Inflammatory macrophage (primary cell): ENCODE results near the gene ALKBH7.

ENCODE experiments used
- DNase-seq, 2 donors: peaks; one replicate each; pipeline ENCODE4 v3.0.0-alpha.2; 2020 to 2022

Gene ALKBH7

DNA sequence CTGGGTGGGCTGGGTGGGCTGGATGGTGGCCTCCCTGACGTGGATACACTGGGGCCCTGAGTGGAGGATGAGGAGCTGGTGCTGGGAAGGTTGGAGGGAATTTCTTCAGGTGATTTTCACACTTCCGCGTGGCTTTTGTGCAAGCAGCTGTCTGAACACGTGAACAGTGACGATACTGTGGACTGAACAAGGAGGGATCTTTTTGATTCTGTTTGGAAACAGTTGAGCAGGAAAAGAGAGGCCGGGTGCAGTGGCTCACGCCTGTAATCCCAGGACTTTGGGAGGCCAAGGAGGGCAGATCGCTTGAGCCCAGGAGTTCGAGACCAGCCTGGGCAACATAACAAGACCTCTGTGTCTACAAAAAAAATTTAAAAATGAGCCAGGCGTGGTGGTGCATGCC lies 29.5 kb downstream of the ALKBH7 start:
- no peak for DNase-seq

DNA sequence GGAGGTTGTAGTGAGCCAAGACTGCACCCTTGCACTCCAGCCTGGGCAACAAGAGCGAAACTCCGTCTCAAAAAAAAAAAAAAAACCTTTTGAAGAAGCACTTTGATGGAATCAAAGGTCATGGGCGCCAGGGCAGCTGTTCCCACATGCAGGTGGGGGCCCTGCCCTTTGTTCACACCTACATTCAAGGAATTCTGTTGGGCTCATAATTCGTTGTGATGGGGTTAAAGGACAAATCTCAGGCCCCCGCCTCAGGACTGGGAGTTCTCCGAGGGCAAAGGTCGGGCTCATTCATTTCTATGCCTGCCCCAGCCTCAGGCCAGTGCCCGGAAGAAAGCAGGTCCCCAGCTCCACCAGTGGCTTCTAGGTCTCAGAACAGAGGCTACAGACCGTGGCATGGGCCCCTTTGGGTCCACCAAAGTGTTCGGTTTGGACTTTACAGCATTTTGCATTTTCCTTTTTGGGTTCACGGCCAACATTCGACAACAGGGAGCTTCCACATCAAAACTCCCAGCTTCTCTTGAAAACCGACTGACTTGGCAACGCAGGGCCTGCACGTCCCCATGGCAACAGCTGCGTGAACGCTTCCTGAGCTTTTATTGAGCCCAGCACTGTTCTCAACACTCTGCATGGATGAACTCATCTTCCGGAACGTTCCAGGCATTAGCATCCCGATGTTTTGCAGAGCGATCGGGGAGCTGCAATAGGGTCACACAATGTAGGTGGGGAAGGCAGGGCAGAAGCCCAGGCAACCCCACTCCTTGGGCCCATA lies 30.4 kb downstream of the ALKBH7 start:
- DNase-seq: no peak

DNA sequence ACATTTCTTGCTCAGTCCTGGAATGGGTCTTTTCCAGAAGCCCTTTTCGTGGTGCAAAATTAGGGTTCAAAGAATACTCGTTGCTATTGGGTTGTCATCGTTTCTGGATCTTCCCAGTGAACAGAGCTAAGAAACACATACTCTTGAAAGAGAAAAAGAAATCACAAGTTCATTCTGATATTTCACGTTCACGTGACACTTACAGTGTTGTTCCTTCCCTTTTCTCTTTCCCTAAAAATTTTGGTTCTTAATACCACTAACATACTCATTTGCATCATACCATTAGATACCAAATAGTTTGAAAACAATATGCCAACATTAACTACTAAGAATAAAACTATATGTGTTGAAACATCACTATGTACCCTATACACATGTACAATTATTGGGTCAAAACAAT lies 33.8 kb downstream of the ALKBH7 start:
- peak; percentile 23 to 56 for DNase-seq

DNA sequence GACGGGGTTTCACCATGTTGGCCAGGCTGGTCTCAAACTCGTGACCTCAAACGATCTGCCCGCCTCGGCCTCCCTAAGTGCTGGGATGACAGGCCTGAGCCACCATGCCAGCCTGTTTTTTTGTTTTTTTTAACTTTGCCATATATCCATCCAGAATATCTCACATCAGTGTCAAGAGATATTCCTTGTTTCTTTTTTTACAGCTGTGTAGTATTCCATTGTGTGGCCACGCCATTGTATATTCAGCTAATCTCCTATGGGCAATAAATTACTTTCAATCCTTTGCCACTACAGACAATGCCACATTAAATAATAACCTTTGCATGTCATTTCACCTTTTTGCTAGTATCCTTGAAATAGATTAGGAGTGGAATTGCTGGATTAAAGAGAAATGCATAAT lies 36.8 kb downstream of the ALKBH7 start:
- no peak for DNase-seq

DNA sequence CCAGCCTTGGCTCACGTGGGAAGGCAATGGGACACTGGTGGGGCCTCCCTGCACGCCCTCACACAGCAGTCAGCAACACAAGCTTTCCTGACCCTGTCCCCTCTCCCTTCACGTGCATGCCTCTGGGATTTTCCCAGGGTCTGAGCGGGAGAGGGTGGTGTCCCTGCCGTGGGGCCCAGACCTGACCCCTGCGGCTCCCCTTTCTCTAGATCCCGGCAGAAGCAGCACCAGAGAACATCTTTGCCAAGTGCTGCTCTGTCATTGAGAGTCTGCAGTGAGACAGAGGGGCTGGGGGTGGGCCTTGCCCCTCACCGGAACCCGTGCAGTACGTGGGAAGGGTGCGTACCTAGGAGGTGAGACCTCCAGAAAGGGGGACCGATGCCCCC lies 39.5 kb downstream of the ALKBH7 start:
- DNase-seq: no peak

DNA sequence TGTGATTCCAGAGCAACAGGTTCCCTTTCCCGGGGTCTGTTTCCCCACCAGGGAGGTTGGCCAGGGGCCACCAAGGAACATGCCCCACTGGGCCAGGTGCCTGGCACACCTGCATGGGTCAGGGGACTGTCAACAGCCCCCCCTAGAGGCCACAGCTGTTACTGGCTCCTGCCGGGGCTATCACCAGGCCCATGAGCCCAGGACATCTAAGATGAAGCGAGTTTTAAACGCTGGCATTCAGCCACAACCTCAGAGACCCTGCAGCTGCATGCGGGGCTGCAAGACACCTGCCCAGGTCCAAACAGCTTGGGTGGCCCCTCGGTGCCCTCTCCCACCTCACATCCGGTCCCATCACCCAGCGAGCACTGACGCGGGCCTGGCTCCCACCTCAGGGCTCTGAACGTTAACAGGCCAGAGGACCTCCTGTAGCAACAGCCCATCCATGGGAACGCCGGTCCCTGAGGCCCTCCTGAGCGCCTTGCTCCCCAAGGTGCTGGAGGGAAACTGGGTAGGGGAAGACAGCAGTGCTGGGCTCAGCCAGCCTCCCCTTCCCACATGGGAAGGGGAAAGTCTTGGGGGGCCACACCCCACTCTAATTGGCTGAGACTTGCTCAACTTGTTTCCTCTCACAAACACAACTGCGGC lies 40.0 kb downstream of the ALKBH7 start:
- peak in 1 of 2 donors; percentile 9 for DNase-seq

DNA sequence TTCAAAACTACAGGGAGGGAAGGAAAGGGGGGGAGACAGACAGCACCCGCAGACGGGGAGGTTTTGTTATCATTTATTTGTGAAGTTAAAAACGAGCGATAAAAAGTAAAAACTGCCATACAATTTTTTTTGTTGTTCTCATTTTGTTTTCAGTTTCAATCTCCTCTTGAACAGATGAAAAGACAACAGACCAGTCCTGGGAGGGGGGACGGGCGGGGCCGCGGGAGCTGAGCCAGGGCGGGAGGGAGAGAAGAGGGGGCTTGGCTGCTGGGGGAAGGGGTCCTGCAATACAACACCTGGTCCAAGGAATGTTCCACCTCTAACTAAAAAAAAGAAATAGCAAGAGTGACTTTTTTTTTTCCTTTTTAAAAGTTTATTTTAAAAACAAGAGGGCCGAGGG lies 40.7 kb downstream of the ALKBH7 start:
- no peak for DNase-seq

DNA sequence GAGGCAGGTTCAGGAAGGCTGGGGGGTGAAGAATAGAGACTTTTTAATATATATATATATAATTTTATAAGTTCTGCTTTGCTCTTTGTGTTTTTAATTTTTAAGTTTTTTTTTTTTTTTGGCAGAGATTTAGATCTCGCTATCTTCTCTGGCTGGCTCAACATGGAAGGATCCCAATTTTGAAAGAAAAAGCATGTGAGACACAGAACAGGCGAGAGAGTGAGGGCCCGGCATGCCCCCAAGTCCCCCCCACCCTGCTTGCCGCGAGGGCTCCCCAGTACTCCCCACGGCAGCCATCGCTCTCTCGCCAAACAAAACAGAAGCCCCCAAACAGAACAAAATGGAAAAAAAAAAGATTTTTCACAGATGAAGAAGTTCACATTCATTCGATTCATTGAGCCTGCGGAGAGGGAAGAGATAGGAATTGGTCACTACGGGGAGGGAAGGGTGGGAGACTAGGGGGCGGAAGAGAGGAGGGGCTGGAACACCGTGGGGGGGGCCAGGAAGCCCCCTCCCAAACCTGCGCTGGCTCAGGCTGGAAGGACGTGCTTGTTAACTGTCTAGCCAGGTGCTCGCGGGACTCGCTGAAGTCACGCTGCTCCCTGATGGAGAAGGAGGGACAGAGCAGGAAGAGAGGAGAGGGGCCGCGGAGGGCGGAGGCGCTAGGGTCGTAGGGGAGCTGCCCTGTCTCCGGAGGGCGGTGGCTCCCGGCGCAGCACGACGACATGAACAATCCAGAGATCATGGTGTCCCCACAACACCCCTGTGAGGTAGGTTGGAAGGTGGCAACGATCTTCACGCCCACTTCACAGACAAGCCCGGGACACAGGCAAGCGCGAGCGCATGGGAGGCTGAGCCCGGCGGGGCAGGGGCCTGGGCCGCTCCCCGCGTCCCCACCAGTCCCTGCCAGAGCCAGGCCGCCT lies 41.4 kb downstream of the ALKBH7 start:
- DNase-seq: no peak

DNA sequence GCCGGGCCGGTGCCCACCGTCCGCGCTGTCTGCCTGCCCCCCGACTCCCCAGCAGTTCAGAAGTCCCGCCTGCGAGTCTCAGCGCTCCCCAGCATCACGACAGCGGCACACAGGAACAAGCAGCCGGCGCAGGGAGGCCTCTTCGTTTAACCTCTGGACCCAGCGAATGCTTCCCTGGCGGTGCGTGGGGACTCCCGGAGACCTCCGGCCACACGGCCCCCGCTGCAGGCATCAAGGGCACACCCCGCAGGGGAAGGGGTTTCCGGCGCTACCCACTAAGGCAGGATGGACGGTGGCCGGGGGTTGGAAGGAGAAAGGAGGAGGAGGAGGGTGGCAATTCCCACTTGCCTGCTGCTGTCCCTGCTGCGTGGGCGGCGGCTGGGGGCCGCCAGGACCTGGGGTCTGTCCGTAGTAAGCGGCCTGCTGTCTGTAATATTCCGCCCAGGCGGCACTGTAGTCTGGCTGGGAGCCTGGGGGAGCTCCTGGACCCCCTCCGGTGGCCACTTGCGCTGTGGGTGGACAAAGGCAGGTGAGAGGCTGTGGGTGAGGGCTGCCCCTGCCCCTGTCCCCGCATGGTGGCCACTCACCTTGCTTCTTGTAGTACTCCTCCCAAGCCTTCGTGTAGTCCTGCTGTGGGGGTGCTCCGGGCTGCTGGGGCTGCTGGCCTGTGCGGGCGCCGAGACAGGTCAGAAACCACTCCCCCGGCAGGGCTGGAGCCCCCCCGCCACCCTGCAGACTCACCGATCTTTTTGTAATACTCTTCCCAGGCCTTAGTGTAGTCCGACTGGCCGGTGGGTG lies 42.4 kb downstream of the ALKBH7 start:
- DNase-seq: no peak

DNA sequence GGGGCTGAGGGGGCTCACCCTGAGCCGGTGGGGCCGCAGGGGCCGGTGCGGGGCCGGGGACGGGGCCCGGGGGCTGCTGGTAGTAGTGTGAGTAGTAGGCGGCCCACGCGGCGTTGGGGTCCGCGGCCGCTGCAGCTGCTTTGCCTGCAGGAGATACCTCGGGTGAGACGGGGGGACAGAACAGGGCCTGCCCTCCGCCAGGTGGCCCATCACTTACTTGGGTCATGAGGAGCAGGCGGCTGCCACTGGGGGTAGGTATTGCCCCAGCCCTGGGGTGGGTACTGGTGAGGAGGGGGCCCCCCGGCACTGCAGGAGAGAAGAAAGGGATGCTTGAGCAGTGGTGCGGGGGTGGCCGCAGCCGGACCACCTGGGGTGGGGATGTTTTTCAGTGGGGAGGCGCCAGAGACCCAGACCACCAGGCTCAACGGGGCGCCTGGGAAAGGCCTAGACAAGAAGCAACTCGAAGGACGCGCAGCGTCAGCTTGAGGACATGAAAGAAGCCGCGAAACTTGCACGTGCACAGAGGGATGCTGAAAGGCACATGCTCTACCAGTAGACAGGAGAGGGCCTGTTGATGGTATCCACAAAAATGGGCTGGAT lies 43.1 kb downstream of the ALKBH7 start:
- DNase-seq: no peak

DNA sequence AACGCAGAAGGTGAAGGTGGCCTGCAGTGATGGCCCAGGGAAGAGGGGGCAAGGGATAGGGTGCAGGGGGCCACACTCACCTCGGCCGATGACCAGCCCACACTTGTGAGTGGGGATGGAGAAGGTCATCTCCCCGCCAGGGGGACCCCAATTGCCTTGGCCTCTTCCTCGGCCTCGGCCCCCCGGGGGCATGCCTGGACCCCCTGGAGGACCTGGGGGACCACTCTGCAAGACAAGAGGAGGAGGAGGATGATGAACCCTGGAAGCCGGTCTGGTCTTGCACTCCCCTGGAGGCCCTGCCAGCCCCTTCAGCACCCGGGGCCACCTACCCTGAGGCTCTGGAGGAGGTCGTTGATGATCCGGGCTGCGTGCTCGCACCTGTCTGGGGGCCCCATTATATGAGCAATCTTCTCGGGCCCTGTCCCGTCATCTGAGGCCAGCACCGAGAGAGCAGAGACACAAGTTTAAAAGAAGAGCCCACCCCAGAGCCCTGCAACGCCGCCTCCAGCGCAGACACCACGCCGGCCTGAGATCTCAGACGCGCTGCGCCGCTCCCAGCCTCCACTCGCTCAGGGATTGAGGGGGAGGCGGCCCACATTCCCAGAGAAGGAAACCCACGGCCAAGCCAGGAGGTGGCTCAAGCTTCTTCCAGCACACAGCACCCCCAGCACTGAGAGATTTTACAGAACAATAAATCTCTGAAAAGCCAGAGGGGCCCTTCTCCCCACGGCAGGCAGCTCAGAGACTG lies 44.2 kb downstream of the ALKBH7 start:
- no peak for DNase-seq

DNA sequence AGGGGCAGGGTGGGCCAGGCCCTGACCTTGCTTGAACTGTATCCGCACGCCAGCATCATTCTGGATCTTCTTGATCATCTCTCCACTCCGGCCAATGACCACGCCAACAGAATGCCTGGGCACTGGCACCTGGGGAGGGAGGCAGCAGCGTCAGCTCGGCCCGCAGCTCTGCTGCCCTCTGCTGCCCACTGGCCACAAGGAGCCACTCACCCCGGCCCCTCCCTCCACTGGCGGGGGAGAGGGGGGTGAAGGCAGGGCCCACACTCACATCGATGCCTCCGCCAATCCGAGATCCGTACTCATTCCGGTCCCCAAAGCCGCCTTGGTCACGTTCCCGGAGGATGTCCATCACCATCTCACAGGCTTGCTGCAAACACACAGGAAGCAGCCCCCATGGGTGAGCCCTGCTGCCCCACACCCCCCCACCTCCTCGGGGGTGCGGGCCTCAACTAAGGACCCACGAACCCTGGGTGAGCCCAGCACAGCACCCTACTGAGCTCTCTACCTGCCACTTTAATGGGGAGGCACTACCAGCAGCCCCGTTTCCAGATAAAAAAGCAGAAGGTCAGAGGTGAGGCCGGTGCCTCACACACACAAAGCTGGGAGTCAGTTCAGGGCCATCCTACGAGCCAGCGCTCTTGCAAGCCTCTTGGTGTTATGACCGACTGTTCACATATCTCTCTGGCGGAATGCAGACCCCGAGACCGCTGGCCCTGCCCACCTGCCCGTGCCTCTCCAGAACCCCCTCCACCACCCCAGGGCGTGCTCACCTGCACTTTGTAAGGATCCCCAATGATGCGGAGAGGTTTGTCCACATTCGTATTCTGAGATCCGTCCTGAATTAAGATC lies 45.3 kb downstream of the ALKBH7 start:
- no peak for DNase-seq

DNA sequence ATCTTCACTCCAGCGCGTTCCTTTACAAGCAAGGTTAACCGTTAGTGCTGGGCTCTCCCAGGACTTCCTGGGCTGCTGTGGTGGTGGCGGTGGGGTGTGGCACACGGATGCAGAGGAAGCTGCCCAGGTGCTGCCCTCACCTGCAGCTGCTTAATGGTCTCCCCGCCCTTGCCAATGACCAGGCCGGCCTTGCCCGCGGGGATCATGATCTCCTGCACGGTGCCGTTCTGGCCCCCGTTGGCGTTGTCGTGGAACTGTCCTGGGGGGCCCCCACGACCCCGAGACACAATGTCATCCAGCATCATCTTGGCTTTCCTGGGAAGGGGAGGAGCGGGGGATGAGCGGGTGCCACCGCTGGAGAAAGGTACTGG lies 46.0 kb downstream of the ALKBH7 start:
- DNase-seq: no peak

DNA sequence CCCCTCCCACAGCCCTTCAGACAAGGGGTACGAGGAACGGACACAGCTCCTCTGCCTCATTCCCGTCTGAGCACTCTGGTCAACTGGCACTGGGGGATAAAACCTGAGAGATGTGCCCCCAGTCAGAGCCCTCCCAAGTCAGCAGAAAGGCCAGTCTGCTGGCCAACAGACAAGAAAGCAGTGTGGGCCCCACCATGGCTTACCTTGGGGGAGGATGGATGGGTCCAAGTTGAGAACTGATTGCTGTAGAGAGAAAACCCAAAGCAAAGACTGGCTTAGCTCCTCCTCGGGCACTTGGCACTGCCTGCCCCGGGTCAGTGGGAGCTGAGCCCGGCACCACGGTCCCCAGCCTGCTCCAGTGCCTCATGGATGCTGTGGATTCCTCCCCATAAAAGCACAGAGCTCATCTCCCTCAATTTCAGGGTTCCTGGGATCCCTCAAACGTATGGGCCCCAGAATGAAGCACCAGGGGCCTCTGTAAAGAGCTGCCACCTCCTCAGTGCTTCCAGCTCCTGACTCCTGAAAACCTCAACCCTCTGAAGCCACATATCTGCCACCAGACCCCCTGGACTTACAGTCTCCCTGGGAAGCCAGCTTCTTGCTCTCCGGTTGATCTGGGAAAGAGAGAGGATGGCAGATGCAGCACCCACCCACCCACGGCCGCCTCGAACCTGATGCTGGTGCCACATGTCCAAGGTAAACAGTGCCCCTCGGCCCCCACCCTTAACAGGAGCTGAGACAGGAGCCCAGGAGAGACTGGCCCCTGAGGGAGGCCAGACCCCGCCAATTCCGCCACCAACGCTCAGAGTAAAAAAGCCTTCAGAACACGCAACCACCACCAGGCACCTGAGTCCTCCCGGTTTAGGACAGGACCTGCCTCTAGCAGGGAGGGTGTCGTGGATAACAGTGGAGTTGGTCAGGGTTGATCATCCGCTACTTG lies 48.8 kb downstream of the ALKBH7 start:
- DNase-seq: no peak

DNA sequence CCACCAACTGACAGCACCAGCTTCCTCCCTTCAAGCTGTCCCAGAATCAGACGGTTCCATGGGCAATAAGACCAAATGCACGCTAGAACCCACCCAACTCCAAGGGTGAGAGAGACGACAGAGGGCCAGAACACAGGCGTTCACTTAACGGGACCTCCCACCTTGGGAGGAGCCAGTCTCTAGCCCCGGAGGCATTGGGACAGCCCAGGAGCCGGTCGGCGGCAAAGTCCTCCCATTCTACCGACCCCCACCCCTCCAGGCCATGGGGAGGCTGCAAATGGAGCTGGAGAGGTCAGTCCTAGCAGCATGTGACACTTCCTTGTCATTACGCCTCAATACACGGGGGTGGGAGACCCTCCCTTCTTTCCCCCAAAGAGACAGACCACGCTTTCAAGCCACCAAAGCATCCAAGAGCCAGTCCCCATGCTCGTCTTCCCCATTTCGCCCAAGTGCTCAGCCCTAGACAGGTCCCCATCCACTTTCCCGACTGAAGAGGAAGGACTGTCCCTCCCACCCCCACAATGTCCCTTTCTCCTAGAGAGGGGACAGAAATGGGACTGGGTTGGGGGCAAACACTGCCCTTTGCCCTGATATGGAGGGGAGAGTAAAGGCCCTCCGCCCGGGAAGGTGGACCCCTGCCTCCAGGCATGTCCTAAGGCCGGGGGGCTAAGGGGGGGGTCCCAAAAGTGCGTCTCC lies 51.1 kb downstream of the ALKBH7 start:
- DNase-seq: peak; percentile 51 to 65

DNA sequence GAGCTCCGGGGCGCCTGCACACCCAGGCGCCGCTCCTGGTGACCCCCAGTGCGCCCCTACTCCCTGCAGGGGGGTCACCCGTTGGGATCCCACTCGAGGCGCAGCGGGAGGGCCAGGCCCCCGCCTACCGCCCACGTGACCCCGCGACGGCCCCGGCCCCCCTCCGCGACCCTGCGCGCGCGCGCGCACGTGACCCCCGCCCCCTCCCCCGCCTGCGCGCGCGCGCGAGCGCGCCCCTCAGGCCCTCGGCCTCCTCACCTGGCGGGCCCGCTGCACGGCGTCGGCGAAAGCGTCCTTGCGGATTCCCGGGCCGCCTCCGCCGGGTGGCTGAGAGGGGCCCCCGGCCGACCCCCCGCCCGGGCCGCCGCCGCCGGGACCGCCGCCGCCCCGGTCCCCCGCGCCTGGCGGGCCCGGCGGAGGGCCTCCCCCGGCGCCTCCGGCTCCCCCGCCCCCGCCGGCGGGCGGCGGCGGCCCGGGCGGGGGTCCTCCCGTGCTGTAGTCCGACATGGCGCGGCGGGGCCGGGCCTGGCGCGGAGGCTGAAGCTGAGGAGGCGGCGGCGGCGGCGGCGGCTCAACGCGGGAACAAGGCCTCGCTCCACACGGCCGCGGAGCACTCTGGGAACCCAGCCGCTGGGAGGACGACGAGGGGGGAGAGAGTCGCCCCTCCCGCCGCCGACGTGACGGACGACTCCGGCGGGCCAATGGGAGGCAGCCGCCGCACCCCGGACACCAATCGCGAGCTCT lies 51.8 kb downstream of the ALKBH7 start, which contains the start of gene KHSRP:
Gene KHSRP (minus strand): TSS at position 617 of the 744 bp plus-strand sequence. CDS start 110 bp downstream, at position 507.
- peak in 1 of 2 donors; percentile 50 for DNase-seq
